Loucy (cell line): Measurements from ENCODE around the gene DPH3.

Experiments used
- H2AFZ ChIP-seq: fragments of 200-600 bp; sonication (generic); 2 replicates; pipeline ENCODE4 v1.6.0; 2016; ENCODE audit warnings: antibody characterized with exemption, mild to moderate bottlenecking, low read length, moderate library complexity
- H3F3A ChIP-seq: fragments of 200-600 bp; 2 replicates; pipeline ENCODE4 v1.6.0; 2016; ENCODE audit warnings: antibody characterized with exemption, low read depth, mild to moderate bottlenecking
- H3K27me3 ChIP-seq: fragments of 200-600 bp; sonication (generic); 2 replicates; pipeline ENCODE4 v1.6.1; 2014; ENCODE audit warnings: low read length, mild to moderate bottlenecking; ENCODE audit not compliant: insufficient read depth, poor library complexity, severe bottlenecking
- H3K36me3 ChIP-seq: fragments of 200-600 bp; sonication (generic); 2 replicates; pipeline ENCODE4 v1.6.1; 2016; ENCODE audit warnings: low read length; ENCODE audit not compliant: insufficient read depth
- H3K4me1 ChIP-seq: fragments of 200-600 bp; sonication (generic); 2 replicates; pipeline ENCODE4 v1.5.1; 2014; ENCODE audit warnings: low read length, mild to moderate bottlenecking; ENCODE audit not compliant: insufficient read depth, poor library complexity, severe bottlenecking
- H3K4me2 ChIP-seq: fragments of 200-600 bp; sonication (generic); 2 replicates; pipeline ENCODE4 v1.6.0; 2014; ENCODE audit warnings: antibody characterized with exemption, low read length, low read depth, mild to moderate bottlenecking; ENCODE audit not compliant: poor library complexity, severe bottlenecking
- H3K4me3 ChIP-seq: fragments of 200-600 bp; sonication (generic); 2 replicates; pipeline ENCODE4 v1.5.1; 2014; ENCODE audit warnings: low read length, mild to moderate bottlenecking, mixed read lengths; ENCODE audit not compliant: poor library complexity, severe bottlenecking
- H3K79me2 ChIP-seq: fragments of 200-600 bp; sonication (generic); 2 replicates; pipeline ENCODE4 v1.6.1; 2014; ENCODE audit warnings: low read length; ENCODE audit not compliant: insufficient read depth
- H3K9ac ChIP-seq: fragments of 200-600 bp; sonication (generic); 2 replicates; pipeline ENCODE4 v1.6.0; 2014; ENCODE audit warnings: mild to moderate bottlenecking, low read depth, low read length, moderate library complexity; ENCODE audit not compliant: poor library complexity, severe bottlenecking
- H3K9me2 ChIP-seq: fragments of 200-600 bp; sonication (generic); replicated peaks from 2 replicates; pipeline ENCODE4 v1.6.1; 2016; ENCODE audit warnings: low read depth, low read length, mixed read lengths
- H3K9me3 ChIP-seq: fragments of 200-600 bp; sonication (generic); 2 replicates; pipeline ENCODE4 v1.6.1; 2014; ENCODE audit warnings: mild to moderate bottlenecking, antibody characterized with exemption, low read length, low read depth; ENCODE audit not compliant: insufficient read depth
- H4K20me1 ChIP-seq: fragments of 200-600 bp; sonication (generic); 2 replicates; pipeline ENCODE4 v1.6.0; 2014; ENCODE audit warnings: antibody characterized with exemption, low read length, mild to moderate bottlenecking; ENCODE audit not compliant: insufficient read depth, poor library complexity, severe bottlenecking
- CTCF ChIP-seq: fragments of 200-600 bp; sonication (generic); conservative IDR thresholded peaks from 2 replicates; pipeline ENCODE4 v1.5.1; 2014; ENCODE audit warnings: mild to moderate bottlenecking, antibody characterized with exemption, low read length
- EZH2phosphoT487 ChIP-seq: fragments of 200-600 bp; IDR thresholded peaks from 2 replicates; pipeline ENCODE4 v1.6.1; 2018; ENCODE audit warnings: antibody characterized with exemption, mild to moderate bottlenecking, moderate library complexity, borderline replicate concordance

Gene DPH3

GRCh38 chr3:16248556-16248955, 16.2 kb downstream of the DPH3 start:
- Histone ChIP-seq H3K79me2 (no peaks in the 10 kb centered on the region), H3K9me2 (no peaks in the 10 kb centered on the region), H3K9ac (no peak overlapping the region), H2AFZ (no peak overlapping the region), H3K4me1 (peaks cover 5% of the 10 kb centered on the region), H3F3A (no peaks in the 10 kb centered on the region), H3K4me2 (no peak overlapping the region), H4K20me1 (no peaks in the 10 kb centered on the region), H3K27me3 (no peaks in the 10 kb centered on the region), H3K9me3 (no peaks in the 10 kb centered on the region), H3K36me3 (no peaks in the 10 kb centered on the region), H3K4me3 (no peak overlapping the region)
- TF ChIP-seq EZH2phosphoT487 = no peak
- no peak for TF ChIP-seq CTCF

DNA sequence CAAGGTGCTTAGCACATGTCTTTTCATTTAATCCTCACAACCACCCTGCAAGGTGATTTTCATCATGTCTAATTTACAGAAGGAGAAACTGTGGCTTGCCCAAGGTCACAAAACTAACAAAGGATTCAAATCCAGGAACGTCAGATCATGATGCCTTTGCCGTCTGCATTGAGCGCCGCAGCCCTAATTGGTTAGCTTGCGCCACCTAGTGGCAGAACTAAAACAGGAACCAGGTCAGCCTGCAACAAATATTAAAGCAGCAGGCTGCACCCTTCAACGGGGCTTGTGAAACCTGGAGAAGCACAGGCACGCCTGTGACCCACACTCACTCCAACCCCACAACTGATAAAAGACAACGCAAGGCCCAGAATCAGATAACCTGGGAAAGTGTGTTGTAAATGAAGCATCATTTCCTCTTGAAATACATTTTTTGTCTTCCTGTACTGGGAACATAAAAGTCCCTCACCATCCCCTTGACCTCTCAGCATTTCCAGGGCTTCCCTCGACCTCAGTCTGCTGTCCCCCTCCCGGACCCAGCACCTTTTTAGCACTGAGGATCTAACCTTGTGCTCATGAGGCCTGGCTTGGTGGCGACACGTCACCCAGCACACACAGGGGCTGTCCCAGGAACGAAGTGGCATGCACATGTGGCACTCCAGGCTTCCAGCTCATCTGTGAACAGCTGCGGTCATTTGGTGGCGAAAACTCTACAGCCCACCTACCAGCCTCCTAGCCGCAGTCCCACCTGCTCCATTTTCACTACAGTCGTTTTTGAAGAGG, 17.3 kb downstream of the DPH3 start:
- no peak overlapping the region for H3K9ac ChIP-seq

GRCh38 chr3:16245609-16246008, 19.1 kb downstream of the DPH3 start:
- Histone ChIP-seq H3K36me3 (no peaks in the 10 kb centered on the region), H3K27me3 (no peaks in the 10 kb centered on the region), H3K79me2 (no peaks in the 10 kb centered on the region), H3K9ac (no peak overlapping the region), H2AFZ (no peak overlapping the region), H3K4me3 (no peak overlapping the region), H3K4me2 (no peak overlapping the region), H3K4me1 (peaks cover 5% of the 10 kb centered on the region), H3F3A (no peaks in the 10 kb centered on the region), H4K20me1 (no peaks in the 10 kb centered on the region), H3K9me3 (no peaks in the 10 kb centered on the region), H3K9me2 (no peaks in the 10 kb centered on the region)
- no peak for TF ChIP-seq CTCF

More for the DNA sequence above, 17.3 kb downstream of the DPH3 start:
- H3F3A ChIP-seq = no peaks in the 10 kb centered on the region
- no peaks in the 10 kb centered on the region for H3K79me2 ChIP-seq
- H3K4me2 ChIP-seq = peak overlapping the region; percentile 42
- TF ChIP-seq CTCF (peak; percentile 95), EZH2phosphoT487 (no peak)
- H4K20me1 ChIP-seq = no peaks in the 10 kb centered on the region
- no peaks in the 10 kb centered on the region for H3K9me2 ChIP-seq
- H3K27me3 ChIP-seq = no peaks in the 10 kb centered on the region
- no peaks in the 10 kb centered on the region for H3K36me3 ChIP-seq
- H3K4me1 ChIP-seq = peaks cover 5% of the 10 kb centered on the region
- no peak overlapping the region for H3K4me3 ChIP-seq
- peak overlapping the region; percentile 86 for H2AFZ ChIP-seq
- H3K9me3 ChIP-seq = no peaks in the 10 kb centered on the region
